Prostate gland (tissue), 2 donors: ENCODE data around the gene MCC. TPM values are rescaled to one million over a fixed set of nuclear protein-coding genes. Genes with fewer than 3 reads are reported as not detected.

Experiments used
- DNase-seq: peaks from one replicate; pipeline ENCODE4 v3.0.0-alpha.2; 2019; ENCODE audit warnings: low spot score
- H3K27ac ChIP-seq, 2 donors: fragments of 200-600 bp; sonication (generic); 2 replicates each; pipeline ENCODE4 v1.5.1; 2017 to 2019
- H3K27me3 ChIP-seq: fragments of 200-600 bp; sonication (generic); replicated peaks from 2 replicates; pipeline ENCODE4 v1.5.1; 2019; ENCODE audit not compliant: insufficient read depth
- H3K36me3 ChIP-seq, 2 donors: fragments of 200-600 bp; sonication (generic); 1 replicate in 1 of 2; 2 replicates in 1 of 2; pipeline versions ENCODE4 v1.5.1 to v1.8.1; 2017 to 2019
- H3K4me1 ChIP-seq: fragments of 200-600 bp; sonication (generic); replicated peaks from 2 replicates; pipeline ENCODE4 v1.5.1; 2019
- H3K4me3 ChIP-seq, 2 donors: fragments of 200-600 bp; sonication (generic); 2 replicates each; pipeline ENCODE4 v1.5.1; 2017 to 2019
- H3K9me3 ChIP-seq: fragments of 200-600 bp; sonication (generic); 2 replicates; pipeline ENCODE4 v1.5.1; 2017
- CTCF ChIP-seq, 4 experiments: fragments of 200-600 bp in 2 of 4; fragments of 450-650 bp in 2 of 4; sonication (generic) in 2 of 4; IDR thresholded peaks; 1 replicate in 3 of 4; 2 replicates in 1 of 4; pipeline ENCODE4 v1.5.1; 2016 to 2019; ENCODE audit warnings: antibody characterized with exemption in 4 of 4, mild to moderate bottlenecking in 2 of 4, moderate library complexity in 2 of 4
- POLR2A ChIP-seq: fragments of 450-650 bp; IDR thresholded peaks from one replicate; pipeline ENCODE4 v1.6.1; 2016; ENCODE audit warnings: antibody characterized with exemption, mild to moderate bottlenecking
- POLR2AphosphoS5 ChIP-seq: sonication (generic); formaldehyde crosslinking; IDR thresholded peaks from one replicate; pipeline ENCODE4 v1.6.1; 2017; ENCODE audit warnings: antibody characterized with exemption
- WGBS: methylation state at CpG from one replicate; pipeline ENCODE4 v1.1.5; 2018; 5-methylcytosine and 5-hydroxymethylcytosine counted together
- intact Hi-C: fragments of 100-400 bp; cut with DNase I; formaldehyde crosslinking; loops from one replicate; pipeline ENCODE4 v1.14.2; 2022
- total RNA-seq, 2 donors: library from RNA; depleted of rRNA; stranded (reverse); fragments of >200 nt; gene quantifications; one replicate each; pipeline ENCODE4 v1.1.0, GENCODE V29; 2016

MCC gene
- total RNA-seq, 2 donors from 2014 or later: 41.5 to 54.1 TPM

- no peak overlapping the region for H3K4me3 ChIP-seq
- H3K36me3 ChIP-seq: no peaks in the 10 kb centered on the region
- WGBS: 54% methylated on average over 7 of the region's 7 CpGs
- intact Hi-C loops: loop anchor here (5.0 kb wide), 1 partner anchor 267 kb away; no protein-coding TSS in a partner anchor
- H3K27me3 ChIP-seq: no peaks in the 10 kb centered on the region
- DNase-seq: no peak
- no peak overlapping the region for H3K27ac ChIP-seq
- no peaks in the 10 kb centered on the region for H3K9me3 ChIP-seq
- no peaks in the 10 kb centered on the region for H3K4me1 ChIP-seq
- no peak for TF ChIP-seq POLR2AphosphoS5
- TF ChIP-seq CTCF (IDR thresholded peaks at IDR 0.05): no peak
- TF ChIP-seq POLR2A: no peak
Measured at GRCh38 chr5:113340537-113340936, 147.7 kb downstream of the MCC start.

GRCh38 chr5:113338628-113339027 is 149.6 kb downstream of the MCC start:
- no peak overlapping the region for H3K4me3 ChIP-seq
- TF ChIP-seq CTCF (IDR thresholded peaks at IDR 0.05) (no peak), POLR2AphosphoS5 (peak; percentile 30)
- no peaks in the 10 kb centered on the region for H3K27me3 ChIP-seq
- 35% methylated on average over 3 of the region's 3 CpGs for WGBS
- peak overlapping the region in 1 of 2 donors; percentile 41 for H3K27ac ChIP-seq
- H3K4me1 ChIP-seq: no peaks in the 10 kb centered on the region
- intact Hi-C loops: loop anchor here (5.0 kb wide), 1 partner anchor 174 kb away; the partner anchor contains the start of gene YTHDC2
- DNase-seq: no peak
- H3K9me3 ChIP-seq: no peaks in the 10 kb centered on the region
- no peaks in the 10 kb centered on the region for H3K36me3 ChIP-seq

GRCh38 chr5:113337515-113338415 is 150.5 kb downstream of the MCC start:
- Histone ChIP-seq H3K27me3 (no peaks in the 10 kb centered on the region), H3K27ac (peak overlapping the region in 1 of 2 donors; percentile 41), H3K9me3 (no peaks in the 10 kb centered on the region), H3K36me3 (no peaks in the 10 kb centered on the region), H3K4me3 (no peak overlapping the region), H3K4me1 (no peaks in the 10 kb centered on the region)
- DNase-seq: no peak
- WGBS: 39% methylated on average over 6 of the region's 6 CpGs
- TF ChIP-seq POLR2A (no peak), CTCF (IDR thresholded peaks at IDR 0.05) (no peak), POLR2AphosphoS5 (no peak)
- intact Hi-C loops: loop anchor here (5.0 kb wide), 1 partner anchor 175 kb away; the partner anchor contains the start of gene YTHDC2

GRCh38 chr5:113336975-113337374 is 151.3 kb downstream of the MCC start:
- TF ChIP-seq CTCF (IDR thresholded peaks at IDR 0.05) (peak in 1 of 4 experiments; percentile 13), POLR2A (no peak)
- intact Hi-C loops: loop anchor here (5.0 kb wide), 1 partner anchor 175 kb away; the partner anchor contains the start of gene YTHDC2
- no peaks in the 10 kb centered on the region for H3K4me1 ChIP-seq
- no peaks in the 10 kb centered on the region for H3K36me3 ChIP-seq
- H3K9me3 ChIP-seq: no peaks in the 10 kb centered on the region
- H3K27ac ChIP-seq: peak overlapping the region in 1 of 2 donors; percentile 28
- 56% methylated on average over 4 of the region's 4 CpGs for WGBS
- H3K27me3 ChIP-seq: no peaks in the 10 kb centered on the region
- no peak overlapping the region for H3K4me3 ChIP-seq
- DNase-seq: peak; percentile 26
